IPS DF 19.7 (cell line): Measurements from ENCODE around the gene GGCT.

ENCODE experiments used
- DNase-seq: peaks from one replicate; pipeline ENCODE4 v3.0.0-alpha.2; 2013; ENCODE audit warnings: low read depth, low spot score

The GGCT gene

GRCh38 chr7:30478349-30479201, 26.1 kb downstream of the GGCT start, which contains the start of gene NOD1:
Gene NOD1, minus strand, starts transcription at chr7:30478784. Its CDS starts 21,863 bp downstream, at chr7:30456921.
- DNase-seq, result peak; percentile 25

DNA sequence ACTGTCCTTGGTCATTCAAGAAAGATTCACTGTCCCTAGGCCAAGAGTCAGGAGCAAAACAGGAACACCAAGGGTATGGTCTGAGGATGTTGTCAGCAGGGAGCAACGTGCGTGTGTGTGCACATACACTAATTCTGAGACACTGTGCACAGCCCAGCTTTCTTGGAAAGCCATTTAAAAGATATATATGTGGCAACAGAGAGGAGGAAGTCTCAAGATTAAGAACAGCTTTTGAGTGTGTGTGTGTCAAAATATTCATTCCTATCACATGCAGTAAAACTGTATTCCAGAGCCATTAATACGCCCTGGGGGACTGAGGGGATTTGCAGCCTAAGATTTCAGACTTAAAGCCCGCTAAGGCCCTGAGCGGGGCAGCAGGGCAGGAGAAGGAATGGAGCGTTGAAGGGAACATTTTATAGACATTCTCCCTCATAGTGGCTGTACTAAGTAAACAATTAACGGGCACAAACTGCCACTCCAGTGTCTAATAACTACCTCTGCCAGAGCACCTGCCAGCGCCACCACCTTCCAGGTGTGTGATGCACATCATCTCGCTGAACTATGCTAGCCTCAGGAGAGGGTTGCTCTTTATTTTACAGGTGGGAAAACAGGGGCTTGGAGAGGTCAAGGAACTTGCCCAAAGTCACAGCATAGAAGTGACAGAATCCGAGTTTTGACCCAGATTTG, 28.0 kb downstream of the GGCT start:
- DNase-seq, result no peak

DNA sequence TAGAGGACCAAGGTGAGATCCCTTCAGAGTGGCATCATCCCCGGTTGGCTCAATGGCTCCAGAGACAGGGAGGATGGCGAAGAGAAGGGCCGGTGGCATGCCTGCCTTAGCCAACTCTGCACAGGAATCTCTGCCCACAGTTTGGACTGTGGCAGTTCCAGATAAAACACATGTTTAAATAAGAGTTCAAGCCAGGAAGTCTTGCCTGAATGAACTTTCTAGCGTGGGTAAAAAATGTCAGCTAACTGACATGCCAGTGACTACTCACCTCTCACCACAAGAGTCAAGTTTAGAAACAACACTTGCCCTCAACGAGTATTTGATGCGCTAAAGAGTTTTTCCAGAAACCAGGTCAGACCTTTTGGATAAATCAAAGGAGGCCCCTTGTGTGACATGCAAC, 29.0 kb downstream of the GGCT start:
- DNase-seq, result no peak

GRCh38 chr7:30474893-30475292, 29.7 kb downstream of the GGCT start:
- DNase-seq, result no peak

- no peak for DNase-seq
Observed at GRCh38 chr7:30474485-30474884, 30.1 kb downstream of the GGCT start.

- DNase-seq, result no peak
Observed at GRCh38 chr7:30473903-30474302, 30.7 kb downstream of the GGCT start.

DNA sequence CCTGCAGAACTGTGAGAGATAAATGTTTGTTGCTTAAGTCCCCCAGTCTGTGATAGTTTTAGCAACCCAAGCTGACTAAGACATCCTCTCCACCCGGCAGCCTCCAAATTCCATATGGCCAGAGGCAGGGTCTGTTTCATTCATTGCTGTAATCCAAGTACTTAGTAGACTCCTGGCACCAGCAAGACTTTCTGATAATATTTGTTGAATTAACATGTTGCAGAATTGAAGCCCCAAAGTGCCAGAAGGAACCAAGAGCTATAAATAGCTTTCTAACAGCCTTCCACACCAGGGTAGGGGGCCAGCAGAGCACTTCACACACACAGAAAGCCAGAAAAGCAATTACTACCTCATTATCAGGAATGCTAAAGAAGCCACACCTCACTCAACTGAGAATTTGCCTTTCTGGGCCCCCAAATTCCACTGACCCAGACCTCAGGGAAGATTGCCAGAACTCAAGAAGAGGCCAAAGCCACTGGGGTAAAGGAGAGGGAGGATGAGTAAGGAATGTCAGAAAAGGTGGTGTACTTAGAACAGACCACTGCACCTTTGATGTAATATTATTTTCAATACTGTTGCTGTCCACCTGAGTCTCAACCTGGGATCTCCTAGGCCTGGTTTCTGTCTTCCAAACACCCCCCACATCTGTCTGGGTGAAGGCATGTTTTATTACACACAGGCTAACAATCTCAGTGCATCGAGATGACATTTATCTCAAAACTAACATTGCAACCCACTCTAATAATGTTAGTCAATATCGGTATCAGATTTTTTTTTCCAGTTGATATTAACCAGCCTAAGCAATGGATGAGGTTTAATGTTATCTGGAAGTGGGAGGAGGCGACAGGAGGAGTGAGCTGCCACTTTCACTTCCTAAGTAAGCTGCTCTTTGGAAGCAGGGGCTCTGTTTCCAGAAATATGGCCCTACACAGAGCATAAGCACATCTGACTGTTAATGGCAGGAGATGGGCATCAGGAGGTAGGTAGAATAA, 31.5 kb downstream of the GGCT start:
- no peak for DNase-seq

GRCh38 chr7:30472081-30472783, 32.4 kb downstream of the GGCT start:
- no peak for DNase-seq

- no peak for DNase-seq
Observed at GRCh38 chr7:30471205-30471604, 33.4 kb downstream of the GGCT start.

DNA sequence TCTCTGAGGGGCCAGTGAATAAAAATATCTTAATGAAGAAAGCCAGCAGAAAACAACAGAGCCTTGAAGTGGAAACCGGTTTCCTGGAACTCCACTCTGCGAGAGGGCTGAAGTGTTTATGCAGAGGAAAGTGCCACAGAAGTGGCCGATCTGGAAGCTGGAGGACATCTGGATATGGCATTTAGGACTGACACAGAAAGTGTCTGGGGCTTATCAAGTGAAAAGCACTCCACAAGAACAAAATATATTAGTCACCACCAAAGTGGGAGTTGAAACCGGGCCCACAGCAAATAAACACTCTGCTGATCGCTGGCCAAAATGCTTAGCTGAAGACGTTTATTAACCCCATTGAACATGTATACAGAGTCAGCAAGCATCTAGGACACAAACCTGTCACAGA, 33.9 kb downstream of the GGCT start:
- no peak for DNase-seq

- no peak for DNase-seq
Observed at GRCh38 chr7:30470163-30470770, 34.4 kb downstream of the GGCT start.

DNA sequence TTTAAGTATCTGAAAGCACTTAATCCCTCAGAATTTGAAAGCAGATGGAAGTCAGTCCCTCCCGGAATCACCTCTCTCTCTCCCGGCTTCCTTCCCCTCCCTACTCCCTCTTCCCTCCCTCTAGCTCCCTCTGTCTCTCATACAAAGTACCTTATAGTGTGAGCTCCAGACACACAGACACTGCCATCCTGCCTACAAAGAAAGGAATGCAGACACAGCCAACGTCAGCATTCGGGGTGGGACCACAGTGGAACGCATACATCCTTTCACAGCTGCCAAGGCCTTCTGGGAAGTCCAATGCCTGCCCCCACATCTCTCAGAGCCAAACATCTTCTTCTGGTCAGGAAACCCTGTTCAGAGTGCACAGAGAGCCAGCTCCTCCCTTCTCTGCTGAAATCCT, 35.3 kb downstream of the GGCT start:
- peak; percentile 94 for DNase-seq

DNA sequence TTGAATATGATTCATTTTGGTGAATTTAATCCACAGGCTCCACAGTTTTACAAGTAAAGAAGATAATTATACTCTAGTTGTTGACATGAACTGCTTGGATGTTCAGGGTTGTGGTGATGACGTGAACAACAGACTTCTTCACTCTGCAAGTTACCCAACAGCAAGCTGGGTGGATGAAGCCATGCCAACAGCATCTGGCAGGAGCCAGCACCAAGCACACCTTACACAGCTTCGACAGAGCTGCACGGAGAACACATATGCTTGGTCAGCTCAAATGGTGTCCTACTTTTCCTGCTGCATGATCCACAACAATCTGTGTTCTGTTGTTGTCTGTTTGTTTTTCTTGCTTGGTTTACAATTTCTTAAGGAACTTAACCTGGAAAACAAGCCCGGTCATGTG, 35.8 kb downstream of the GGCT start:
- DNase-seq, result no peak

DNA sequence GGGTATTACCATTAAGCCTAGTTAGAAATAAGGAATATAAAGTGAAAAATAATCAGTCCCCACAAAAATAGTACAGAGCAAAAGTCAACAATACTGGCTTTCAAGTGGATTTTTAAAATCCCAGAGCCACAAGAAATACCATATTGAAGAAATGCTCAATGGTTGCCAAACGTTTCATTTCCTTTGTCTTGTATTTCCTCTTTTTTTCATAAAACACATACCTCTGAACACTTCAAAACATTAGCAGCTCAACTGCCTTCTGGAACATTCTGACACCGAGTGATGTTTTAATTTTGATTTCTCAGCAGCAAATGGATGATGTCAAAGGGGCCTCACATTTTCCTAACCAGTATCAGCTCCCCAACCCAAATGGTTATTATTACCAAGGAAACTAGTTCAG, 36.6 kb downstream of the GGCT start:
- DNase-seq, result no peak

DNA sequence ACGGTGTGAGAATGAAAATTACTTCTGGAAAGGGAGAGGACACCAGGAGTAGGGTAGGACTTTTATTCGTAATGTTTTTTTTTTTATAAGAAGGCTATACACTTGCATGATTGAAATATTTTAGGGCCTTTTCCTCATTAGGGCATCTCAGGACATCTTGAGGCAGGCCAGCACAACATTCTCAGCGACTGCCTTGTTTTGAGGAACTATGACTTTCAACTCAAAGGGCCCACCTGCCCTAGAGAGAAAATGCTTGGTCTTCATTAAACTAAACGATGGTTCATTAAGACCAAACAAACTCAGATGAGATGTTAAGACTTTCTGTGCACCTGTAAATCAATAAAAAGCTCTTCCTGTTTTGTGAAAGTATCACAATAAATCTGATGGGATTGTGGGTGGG, 37.4 kb downstream of the GGCT start:
- no peak for DNase-seq

GRCh38 chr7:30466266-30466665, 38.4 kb downstream of the GGCT start:
- no peak for DNase-seq

- DNase-seq, result no peak
Observed at GRCh38 chr7:30465811-30466180, 38.8 kb downstream of the GGCT start.

GRCh38 chr7:30465046-30465810, 39.4 kb downstream of the GGCT start:
- no peak for DNase-seq

DNA sequence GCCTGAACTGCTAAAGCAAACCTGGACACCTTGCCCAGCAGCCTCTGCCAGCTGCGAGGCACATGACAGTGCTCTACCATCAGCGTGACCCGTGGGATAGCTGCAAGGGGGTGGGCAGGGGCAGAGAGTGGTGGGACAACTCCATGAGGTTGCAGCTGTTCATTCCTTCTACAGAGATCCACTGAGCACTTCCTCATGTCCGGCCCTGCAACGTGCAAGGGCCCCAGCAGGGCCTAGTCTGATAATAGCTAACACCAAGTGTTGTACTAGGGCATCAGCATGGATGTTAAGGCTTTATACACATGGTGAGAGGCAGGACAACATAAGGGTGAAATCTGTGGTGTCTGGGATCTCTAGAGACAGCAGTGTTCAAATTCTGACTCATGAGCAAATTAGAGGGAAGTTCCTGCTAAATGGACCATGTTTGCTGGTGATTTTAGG, 40.4 kb downstream of the GGCT start:
- no peak for DNase-seq
